HEK293 (cell line): ENCODE measurements around the gene ZNF143.

Source experiments
- HOXD13 ChIP-seq: sonication (generic); formaldehyde crosslinking; IDR thresholded peaks from 2 replicates; pipeline ENCODE4 v1.8.0; 2022; ENCODE audit warnings: missing genetic modification reagents, borderline replicate concordance
- MEIS1 ChIP-seq: sonication (generic); formaldehyde crosslinking; IDR thresholded peaks from 2 replicates; pipeline ENCODE4 v1.8.1; 2022; ENCODE audit warnings: missing genetic modification reagents, mild to moderate bottlenecking, borderline replicate concordance
- TRIM28 ChIP-seq: IDR thresholded peaks from 2 replicates; pipeline ENCODE4 v1.6.1; 2011; ENCODE audit warnings: low read length, control low read depth, borderline replicate concordance
- TSHZ1 ChIP-seq: fragments of 450-650 bp; formaldehyde crosslinking; IDR thresholded peaks from 2 replicates; pipeline ENCODE4 v1.5.1; 2016; ENCODE audit warnings: missing biosample characterization, missing genetic modification characterization, borderline replicate concordance
- YY2 ChIP-seq: fragments of 450-650 bp; formaldehyde crosslinking; IDR thresholded peaks from 2 replicates; pipeline ENCODE4 v1.5.1; 2016; ENCODE audit warnings: missing biosample characterization, missing genetic modification characterization
- ZIC2 ChIP-seq: fragments of 450-650 bp; formaldehyde crosslinking; IDR thresholded peaks from 2 replicates; pipeline ENCODE4 v1.5.1; 2016; ENCODE audit warnings: missing biosample characterization, missing genetic modification characterization
- ZNF112 ChIP-seq: fragments of 450-650 bp; formaldehyde crosslinking; IDR thresholded peaks from 2 replicates; pipeline ENCODE4 v1.5.0; 2017; ENCODE audit warnings: missing biosample characterization, missing genetic modification characterization
- ZNF146 ChIP-seq: fragments of 450-650 bp; formaldehyde crosslinking; IDR thresholded peaks from 2 replicates; pipeline ENCODE4 v1.5.1; 2016; ENCODE audit warnings: missing biosample characterization, missing genetic modification characterization
- ZNF23 ChIP-seq: fragments of 450-650 bp; formaldehyde crosslinking; IDR thresholded peaks from 2 replicates; pipeline ENCODE4 v1.5.1; 2016; ENCODE audit warnings: missing biosample characterization, missing genetic modification characterization, borderline replicate concordance
- ZNF274 ChIP-seq, 2 experiments: fragments of 200-500 bp in 1 of 2; fragments of 450-650 bp in 1 of 2; sonication (Bioruptor generic) in 1 of 2; formaldehyde crosslinking in 1 of 2; IDR thresholded peaks; 2 replicates each; pipeline versions ENCODE4 v1.5.1 to v1.6.1; 2014 to 2016; ENCODE audit warnings: borderline replicate concordance in 1 of 2, inconsistent platforms in 1 of 2, low read length in 1 of 2, missing biosample characterization in 1 of 2, missing genetic modification characterization in 1 of 2
- ZNF292 ChIP-seq: fragments of 450-650 bp; formaldehyde crosslinking; IDR thresholded peaks from 2 replicates; pipeline ENCODE4 v1.5.1; 2016; ENCODE audit warnings: low read depth, missing biosample characterization, missing genetic modification characterization, borderline replicate concordance
- ZNF514 ChIP-seq: fragments of 450-650 bp; formaldehyde crosslinking; IDR thresholded peaks from 2 replicates; pipeline ENCODE4 v1.5.1; 2016; ENCODE audit warnings: missing biosample characterization, missing genetic modification characterization
- ZNF518A ChIP-seq: fragments of 450-650 bp; formaldehyde crosslinking; conservative IDR thresholded peaks from 2 replicates; pipeline ENCODE4 v1.5.1; 2016; ENCODE audit warnings: low read depth, missing biosample characterization, missing genetic modification characterization
- ZNF521 ChIP-seq: fragments of 450-650 bp; formaldehyde crosslinking; IDR thresholded peaks from 2 replicates; pipeline ENCODE4 v1.5.1; 2017; ENCODE audit warnings: missing biosample characterization, mild to moderate bottlenecking, missing genetic modification characterization
- ZNF558 ChIP-seq: fragments of 450-650 bp; formaldehyde crosslinking; IDR thresholded peaks from 2 replicates; pipeline ENCODE4 v1.5.1; 2016; ENCODE audit warnings: missing biosample characterization, missing genetic modification characterization
- ZNF561 ChIP-seq: fragments of 450-650 bp; IDR thresholded peaks from 2 replicates; pipeline ENCODE4 v1.5.1; 2018; ENCODE audit warnings: missing biosample characterization, missing genetic modification characterization, borderline replicate concordance
- ZNF585B ChIP-seq: fragments of 450-650 bp; formaldehyde crosslinking; IDR thresholded peaks from 2 replicates; pipeline ENCODE4 v1.5.1; 2016; ENCODE audit warnings: missing biosample characterization, missing genetic modification characterization
- ZNF610 ChIP-seq: fragments of 450-650 bp; formaldehyde crosslinking; IDR thresholded peaks from 2 replicates; pipeline ENCODE4 v1.5.1; 2016; ENCODE audit warnings: missing biosample characterization, missing genetic modification characterization, borderline replicate concordance
- ZNF654 ChIP-seq: fragments of 450-650 bp; formaldehyde crosslinking; IDR thresholded peaks from 2 replicates; pipeline ENCODE4 v1.5.1; 2016; ENCODE audit warnings: low read depth, missing biosample characterization, missing genetic modification characterization
- ZNF707 ChIP-seq: fragments of 450-650 bp; formaldehyde crosslinking; IDR thresholded peaks from 2 replicates; pipeline ENCODE4 v1.5.1; 2016; ENCODE audit warnings: missing biosample characterization, missing genetic modification characterization
- ZNF785 ChIP-seq: fragments of 450-650 bp; formaldehyde crosslinking; IDR thresholded peaks from 2 replicates; pipeline ENCODE4 v1.5.1; 2016; ENCODE audit warnings: missing biosample characterization, missing genetic modification characterization
- TF ChIP-seq, protein P1 (sequence below): fragments of 450-650 bp; formaldehyde crosslinking; IDR thresholded peaks from 2 replicates; pipeline ENCODE4 v1.5.1; 2016; ENCODE audit warnings: missing biosample characterization, missing genetic modification characterization
- TF ChIP-seq, protein P2 (sequence below): fragments of 450-650 bp; formaldehyde crosslinking; IDR thresholded peaks from 2 replicates; pipeline ENCODE4 v1.5.1; 2016; ENCODE audit warnings: missing biosample characterization, missing genetic modification characterization
- TF ChIP-seq, protein P3 (sequence below): fragments of 450-650 bp; formaldehyde crosslinking; IDR thresholded peaks from 2 replicates; pipeline ENCODE4 v1.5.1; 2016; ENCODE audit warnings: missing biosample characterization, missing genetic modification characterization

Gene ZNF143

DNA sequence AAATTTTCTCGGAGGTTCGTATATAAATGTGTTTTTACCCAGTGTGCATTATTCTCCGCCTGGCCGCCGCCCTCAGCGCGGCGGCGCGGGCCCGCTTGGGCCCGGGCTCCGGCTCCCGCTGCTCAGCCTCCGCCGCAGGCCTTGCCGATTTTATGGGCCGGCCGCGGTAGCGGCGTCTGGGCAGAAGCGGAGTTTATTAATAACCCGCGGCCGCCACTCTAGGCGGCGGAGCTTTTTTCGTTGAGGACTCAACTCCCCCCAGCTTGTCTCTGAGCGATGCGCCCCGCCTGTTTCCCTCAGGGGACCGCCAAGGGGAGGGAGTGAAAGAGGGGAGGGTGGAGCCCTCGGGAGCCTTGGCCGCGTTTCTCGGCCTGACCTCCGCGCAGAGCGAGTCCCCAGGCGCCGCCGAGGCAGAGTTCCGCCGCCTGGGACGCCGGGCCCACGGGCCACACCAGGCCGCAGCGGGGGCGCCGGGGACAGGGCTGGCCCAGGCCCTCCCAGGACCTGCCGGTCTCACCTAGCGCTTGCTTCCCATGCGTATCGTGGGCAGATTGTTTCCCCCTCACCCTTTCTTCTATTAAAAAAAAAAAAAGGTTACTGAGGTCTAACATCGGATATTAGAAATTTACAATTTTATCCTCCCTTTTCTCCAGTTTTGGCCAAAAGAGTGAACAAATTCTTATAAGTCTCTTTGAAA lies 399 bp downstream of the ZNF143 start (continued):
- TF ChIP-seq ZNF518A (tag by site-specific recombination) (no peak), ZNF146 (0 out of 2 replicates have a peak, but pooled peaks have one; percentile 6), TSHZ1 (tag by site-specific recombination) (no peak), ZNF654 (tag by site-specific recombination) (no peak), TRIM28 (no peak), ZNF561 (tag by site-specific recombination) (peak; percentile 76; the same call in 1 of the 2 replicates), ZNF610 (tag by site-specific recombination) (no peak), MEIS1 (no peak), ZNF112 (no peak), ZIC2 (peak; percentile 41), ZNF514 (tag by site-specific recombination) (no peak), ZNF707 (tag by site-specific recombination) (no peak), ZNF274 (IDR thresholded peaks at IDR 0.05; ENCODE audit: low read length) (no peak), ZNF274 (tag by site-specific recombination; IDR thresholded peaks at IDR 0.05; ENCODE audit: borderline replicate concordance) (no peak), ZNF292 (no peak), HOXD13 (CRISPR knock-in tag) (no peak), ZNF558 (tag by site-specific recombination) (no peak), YY2 (no peak), ZNF23 (tag by site-specific recombination) (no peak), ZNF585B (no peak), ZNF521 (tag by site-specific recombination) (no peak), ZNF785 (tag by site-specific recombination) (no peak)
- TF ChIP-seq, protein P1, sequence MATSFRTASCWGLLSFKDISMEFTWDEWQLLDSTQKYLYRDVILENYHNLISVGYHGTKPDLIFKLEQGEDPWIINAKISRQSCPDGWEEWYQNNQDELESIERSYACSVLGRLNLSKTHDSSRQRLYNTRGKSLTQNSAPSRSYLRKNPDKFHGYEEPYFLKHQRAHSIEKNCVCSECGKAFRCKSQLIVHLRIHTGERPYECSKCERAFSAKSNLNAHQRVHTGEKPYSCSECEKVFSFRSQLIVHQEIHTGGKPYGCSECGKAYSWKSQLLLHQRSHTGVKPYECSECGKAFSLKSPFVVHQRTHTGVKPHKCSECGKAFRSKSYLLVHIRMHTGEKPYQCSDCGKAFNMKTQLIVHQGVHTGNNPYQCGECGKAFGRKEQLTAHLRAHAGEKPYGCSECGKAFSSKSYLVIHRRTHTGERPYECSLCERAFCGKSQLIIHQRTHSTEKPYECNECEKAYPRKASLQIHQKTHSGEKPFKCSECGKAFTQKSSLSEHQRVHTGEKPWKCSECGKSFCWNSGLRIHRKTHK (tag by site-specific recombination) = no peak
- TF ChIP-seq, protein P2, sequence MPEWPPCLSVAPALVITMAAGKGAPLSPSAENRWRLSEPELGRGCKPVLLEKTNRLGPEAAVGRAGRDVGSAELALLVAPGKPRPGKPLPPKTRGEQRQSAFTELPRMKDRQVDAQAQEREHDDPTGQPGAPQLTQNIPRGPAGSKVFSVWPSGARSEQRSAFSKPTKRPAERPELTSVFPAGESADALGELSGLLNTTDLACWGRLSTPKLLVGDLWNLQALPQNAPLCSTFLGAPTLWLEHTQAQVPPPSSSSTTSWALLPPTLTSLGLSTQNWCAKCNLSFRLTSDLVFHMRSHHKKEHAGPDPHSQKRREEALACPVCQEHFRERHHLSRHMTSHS = no peak
- TF ChIP-seq, protein P3, sequence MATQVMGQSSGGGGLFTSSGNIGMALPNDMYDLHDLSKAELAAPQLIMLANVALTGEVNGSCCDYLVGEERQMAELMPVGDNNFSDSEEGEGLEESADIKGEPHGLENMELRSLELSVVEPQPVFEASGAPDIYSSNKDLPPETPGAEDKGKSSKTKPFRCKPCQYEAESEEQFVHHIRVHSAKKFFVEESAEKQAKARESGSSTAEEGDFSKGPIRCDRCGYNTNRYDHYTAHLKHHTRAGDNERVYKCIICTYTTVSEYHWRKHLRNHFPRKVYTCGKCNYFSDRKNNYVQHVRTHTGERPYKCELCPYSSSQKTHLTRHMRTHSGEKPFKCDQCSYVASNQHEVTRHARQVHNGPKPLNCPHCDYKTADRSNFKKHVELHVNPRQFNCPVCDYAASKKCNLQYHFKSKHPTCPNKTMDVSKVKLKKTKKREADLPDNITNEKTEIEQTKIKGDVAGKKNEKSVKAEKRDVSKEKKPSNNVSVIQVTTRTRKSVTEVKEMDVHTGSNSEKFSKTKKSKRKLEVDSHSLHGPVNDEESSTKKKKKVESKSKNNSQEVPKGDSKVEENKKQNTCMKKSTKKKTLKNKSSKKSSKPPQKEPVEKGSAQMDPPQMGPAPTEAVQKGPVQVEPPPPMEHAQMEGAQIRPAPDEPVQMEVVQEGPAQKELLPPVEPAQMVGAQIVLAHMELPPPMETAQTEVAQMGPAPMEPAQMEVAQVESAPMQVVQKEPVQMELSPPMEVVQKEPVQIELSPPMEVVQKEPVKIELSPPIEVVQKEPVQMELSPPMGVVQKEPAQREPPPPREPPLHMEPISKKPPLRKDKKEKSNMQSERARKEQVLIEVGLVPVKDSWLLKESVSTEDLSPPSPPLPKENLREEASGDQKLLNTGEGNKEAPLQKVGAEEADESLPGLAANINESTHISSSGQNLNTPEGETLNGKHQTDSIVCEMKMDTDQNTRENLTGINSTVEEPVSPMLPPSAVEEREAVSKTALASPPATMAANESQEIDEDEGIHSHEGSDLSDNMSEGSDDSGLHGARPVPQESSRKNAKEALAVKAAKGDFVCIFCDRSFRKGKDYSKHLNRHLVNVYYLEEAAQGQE (tag by site-specific recombination) = 0 out of 2 replicates have a peak, but pooled peaks have one; percentile 12
